ENCODE measurements around the gene SCG3. TPM values are rescaled to one million over a fixed set of nuclear protein-coding genes. Genes with fewer than 3 reads are reported as not detected.

The SCG3 gene
- total RNA-seq, 2 donors from 2014 or later: 0.95 to 1.2 TPM

Other genes with a start within 250 kb of the SCG3 start
- 10 to 100 TPM; 37.7 to 42.0 TPM for gene DMXL2, start 58.7 kb upstream of the SCG3 start, total RNA-seq
- gene LYSMD2, start 56.2 kb downstream of the SCG3 start, total RNA-seq: 1 to 10 TPM; 6.6 to 7.3 TPM
- 1 to 10 TPM; 3.0 to 7.5 TPM for gene TMOD2, start 70.1 kb downstream of the SCG3 start, total RNA-seq
- 10 to 100 TPM; 63.5 to 72.2 TPM for gene TMOD3, start 148.2 kb downstream of the SCG3 start, total RNA-seq

Measured in left colon (tissue), 2 donors.